H1 (cell line): ENCODE data around the gene RBM47. TPM values are rescaled to one million over a fixed set of nuclear protein-coding genes. Genes with fewer than 3 reads are reported as not detected.

Source experiments
- CTCF ChIA-PET: fragments of 300-600 bp; sonication (Branson Sonifier 250); formaldehyde crosslinking; loops from one replicate; lab custom pipeline; 2021; ENCODE audit not compliant: partially characterized antibody; lab: Charles Lee
- POLR2A ChIA-PET: fragments of 300-600 bp; sonication (Branson Sonifier 250); formaldehyde crosslinking; loops from one replicate; lab custom pipeline; 2021; ENCODE audit warnings: inconsistent platforms; ENCODE audit not compliant: partially characterized antibody; lab: Charles Lee
- DNase-seq, 2 experiments: peaks; one replicate each; pipeline versions ENCODE4 v3.0.0 to v3.0.0-alpha.2; 2010 to 2022; ENCODE audit warnings: low spot score in 2 of 2, low read depth in 1 of 2, mixed read lengths in 1 of 2
- FAIRE-seq: peaks from 2 replicates; lab custom pipeline; 2011; peaks lifted over from hg19 to GRCh38; lab: Jason Lieb, UNC
- H2AFZ ChIP-seq: 2 replicates; pipeline ENCODE4 v1.8.1; 2012; ENCODE audit warnings: low read length, inconsistent platforms
- H2AK5ac ChIP-seq: 2 replicates; pipeline ENCODE4 v1.6.1; 2013; ENCODE audit warnings: low read depth, low read length
- H2BK120ac ChIP-seq: replicated peaks from 2 replicates; pipeline ENCODE3; 2013; ENCODE audit warnings: low read depth, low read length, inconsistent platforms
- H2BK12ac ChIP-seq: 2 replicates; pipeline ENCODE4 v1.6.1; 2013; ENCODE audit warnings: low read depth, low read length
- H2BK15ac ChIP-seq: 2 replicates; pipeline ENCODE4 v1.6.1; 2013; ENCODE audit warnings: low read length
- H2BK20ac ChIP-seq: 2 replicates; pipeline ENCODE4 v1.6.1; 2013; ENCODE audit warnings: low read length
- H2BK5ac ChIP-seq: 2 replicates; pipeline ENCODE4 v1.6.1; 2013; ENCODE audit warnings: low read depth, low read length
- H3K14ac ChIP-seq: 2 replicates; pipeline ENCODE4 v1.6.1; 2013; ENCODE audit warnings: inconsistent platforms; ENCODE audit not compliant: insufficient read length
- H3K18ac ChIP-seq: 2 replicates; pipeline ENCODE4 v1.6.1; 2013; ENCODE audit warnings: low read length; ENCODE audit errors: extremely low read depth
- H3K23ac ChIP-seq: 2 replicates; pipeline ENCODE4 v1.6.1; 2013; ENCODE audit warnings: inconsistent platforms; ENCODE audit not compliant: insufficient read length
- H3K23me2 ChIP-seq: 2 replicates; pipeline ENCODE4 v1.6.1; 2013; ENCODE audit warnings: low read depth, low read length
- H3K27ac ChIP-seq: 2 replicates; pipeline ENCODE4 v1.6.1; 2011; ENCODE audit warnings: low read depth, low read length, inconsistent platforms
- H3K27me3 ChIP-seq, 4 experiments: replicated peaks in 1 of 4; 1 replicate in 1 of 4; 2 replicates in 3 of 4; pipeline versions ENCODE4 v1.6.1 to v1.8.1; 2011 to 2013; ENCODE audit warnings: low read length in 3 of 4, mild to moderate bottlenecking in 3 of 4, inconsistent platforms in 2 of 4, mixed read lengths in 2 of 4, moderate library complexity in 1 of 4; ENCODE audit not compliant: control insufficient read depth in 3 of 4, insufficient read depth in 3 of 4; ENCODE audit errors: extremely low read depth in 1 of 4
- H3K36me3 ChIP-seq, 4 experiments: 2 replicates each; pipeline versions ENCODE4 v1.6.1 to v1.8.1; 2011 to 2013; ENCODE audit warnings: mild to moderate bottlenecking in 4 of 4, low read length in 3 of 4, moderate library complexity in 2 of 4, control low read depth in 1 of 4, inconsistent platforms in 1 of 4; ENCODE audit not compliant: insufficient read depth in 4 of 4, control insufficient read depth in 2 of 4
- H3K4ac ChIP-seq: replicated peaks from 2 replicates; pipeline ENCODE3; 2013; ENCODE audit warnings: low read length, low read depth, mixed read lengths, inconsistent platforms; ENCODE audit not compliant: insufficient read length
- H3K4me1 ChIP-seq, 4 experiments: replicated peaks in 1 of 4; 1 replicate in 1 of 4; 2 replicates in 3 of 4; pipeline versions ENCODE4 v1.6.1 to v1.8.1; 2011 to 2013; ENCODE audit warnings: low read length in 3 of 4, inconsistent platforms in 2 of 4, mixed read lengths in 1 of 4; ENCODE audit not compliant: insufficient read depth in 4 of 4, control insufficient read depth in 3 of 4
- H3K4me2 ChIP-seq, 2 experiments: 2 replicates each; pipeline versions ENCODE4 v1.6.1 to v1.8.1; 2011 to 2013; ENCODE audit warnings: low read depth in 2 of 2, low read length in 2 of 2, control low read depth in 1 of 2, inconsistent platforms in 1 of 2, mild to moderate bottlenecking in 1 of 2; ENCODE audit not compliant: insufficient read depth in 1 of 2
- H3K4me3 ChIP-seq, 4 experiments: fragments of 200-600, 300-600 bp in 1 of 4; sonication (generic), shearing (Covaris generic), sonication (Bioruptor Twin) in 1 of 4; 2 replicates each; pipeline versions ENCODE4 v1.5.1 to v1.8.1; 2011 to 2016; ENCODE audit warnings: low read length in 4 of 4, low read depth in 3 of 4, control low read depth in 2 of 4, inconsistent platforms in 2 of 4, mild to moderate bottlenecking in 2 of 4, mixed read lengths in 1 of 4, moderate library complexity in 1 of 4; ENCODE audit not compliant: insufficient read depth in 2 of 4; ENCODE audit errors: extremely low read depth in 1 of 4
- H3K56ac ChIP-seq: replicated peaks from 2 replicates; pipeline ENCODE3; 2013; ENCODE audit warnings: low read depth, mild to moderate bottlenecking, mixed read lengths, low read length, inconsistent platforms; ENCODE audit not compliant: insufficient read length
- H3K79me1 ChIP-seq: 2 replicates; pipeline ENCODE4 v1.6.1; 2013; ENCODE audit warnings: low read depth, low read length, control low read depth
- H3K79me2 ChIP-seq, 2 experiments: 2 replicates each; pipeline versions ENCODE4 v1.6.1 to v1.8.1; 2012 to 2013; ENCODE audit warnings: low read length in 2 of 2, mild to moderate bottlenecking in 2 of 2, inconsistent platforms in 1 of 2; ENCODE audit not compliant: insufficient read depth in 2 of 2, control insufficient read depth in 1 of 2
- H3K9ac ChIP-seq, 4 experiments: replicated peaks in 1 of 4; 1 replicate in 1 of 4; 2 replicates in 3 of 4; pipeline versions ENCODE4 v1.6.1 to v1.8.1; 2011 to 2013; ENCODE audit warnings: low read depth in 3 of 4, low read length in 3 of 4, control low read depth in 2 of 4, mild to moderate bottlenecking in 2 of 4, moderate library complexity in 2 of 4, inconsistent platforms in 1 of 4; ENCODE audit errors: extremely low read depth in 1 of 4
- H3K9me3 ChIP-seq, 2 experiments: 2 replicates each; pipeline versions ENCODE4 v1.6.1 to v1.8.1; 2012 to 2013; ENCODE audit warnings: mild to moderate bottlenecking in 2 of 2, moderate library complexity in 2 of 2, control low read depth in 1 of 2, inconsistent platforms in 1 of 2, low read depth in 1 of 2, low read length in 1 of 2, mixed read lengths in 1 of 2; ENCODE audit not compliant: insufficient read depth in 2 of 2
- H4K20me1 ChIP-seq, 2 experiments: replicated peaks in 1 of 2; 2 replicates each; pipeline versions ENCODE3 to v1.8.1; 2011 to 2013; ENCODE audit warnings: inconsistent platforms in 2 of 2, low read length in 2 of 2, mild to moderate bottlenecking in 1 of 2; ENCODE audit not compliant: insufficient read depth in 2 of 2, control insufficient read depth in 1 of 2
- H4K5ac ChIP-seq: 2 replicates; pipeline ENCODE4 v1.6.1; 2013; ENCODE audit warnings: low read length, low read depth, mixed read lengths, inconsistent platforms; ENCODE audit not compliant: insufficient read length
- H4K8ac ChIP-seq: 2 replicates; pipeline ENCODE4 v1.8.0; 2013; ENCODE audit warnings: mild to moderate bottlenecking, moderate library complexity, low read length, inconsistent platforms; ENCODE audit not compliant: insufficient read depth; ENCODE audit errors: extremely low read depth
- H4K91ac ChIP-seq: replicated peaks from 2 replicates; pipeline ENCODE3; 2013; ENCODE audit warnings: low read length, mixed read lengths, inconsistent platforms; ENCODE audit not compliant: insufficient read length
- EP300 ChIP-seq, 2 experiments: IDR thresholded peaks; 1 replicate in 1 of 2; 2 replicates in 1 of 2; pipeline ENCODE4 v1.6.1; 2011 to 2012; ENCODE audit warnings: low read depth in 2 of 2, low read length in 2 of 2, mild to moderate bottlenecking in 2 of 2, borderline replicate concordance in 1 of 2, inconsistent platforms in 1 of 2, moderate library complexity in 1 of 2
- WGBS, 2 experiments: shearing (Covaris generic) in 1 of 2; methylation state at CpG; one replicate each; pipeline versions ENCODE4 v1.1.6 to v1.1.7; 2013 to 2015; ENCODE audit warnings: low lambda C conversion rate in 2 of 2, mixed read lengths in 2 of 2, inconsistent platforms in 1 of 2, low coverage in 1 of 2, missing lambda C conversion rate in 1 of 2; ENCODE audit not compliant: insufficient replicate concordance in 2 of 2, insufficient coverage in 1 of 2, insufficient read length in 1 of 2; ENCODE audit errors: extremely low coverage in 1 of 2, missing lambda C conversion rate in 1 of 2; 5-methylcytosine and 5-hydroxymethylcytosine counted together
- long read RNA-seq, 2 experiments: library from RNA in 1 of 2; library from capped mRNA in 1 of 2; stranded (forward); transcript quantifications; one replicate each; pipeline ENCODE4 v2.0.0, GENCODE V29; 2021; ENCODE audit warnings: inconsistent platforms in 1 of 2
- polyA minus RNA-seq, 3 experiments: library from RNA; depleted of rRNA, polyadenylated mRNA; stranded (reverse); fragments of >200 nt; gene quantifications; 1 replicate in 2 of 3; 2 replicates in 1 of 3; pipeline ENCODE4 v1.2.3, GENCODE V29; 2011
- polyA plus RNA-seq, 7 experiments: library from polyadenylated mRNA; depleted of rRNA in 3 of 7; stranded (reverse) in 5 of 7; unstranded in 2 of 7; fragments of >200 nt in 5 of 7; fragments of 200-250 nt in 2 of 7; gene quantifications; 1 replicate in 5 of 7; 2 replicates in 1 of 7; 4 replicates in 1 of 7; pipeline versions ENCODE4 v1.2.1 to v1.2.3, GENCODE V29; 2011 to 2013; ENCODE audit warnings: missing spikeins in 2 of 7, mixed read lengths in 2 of 7
- total RNA-seq: library from RNA; stranded (reverse); fragmentation: NEBNext Ultra II Directional; extraction: Animal tissue kit (Norgen Biotek cat#: 25700); gene quantifications from 2 replicates; pipeline ENCODE4 v1.2.1, GENCODE V29; 2021

Gene RBM47
- total RNA-seq (73.1 and 78.9 TPM in 2 replicates), polyA plus RNA-seq (2011; rRNA removed) (42.8 and 67.6 TPM in 2 replicates), polyA minus RNA-seq (2011; rRNA and poly(A)+ RNA removed) (41.2 and 61.3 TPM in 2 replicates)
- polyA plus RNA-seq (2011; cell fraction: cytosol; rRNA removed): 66.0 TPM
- polyA plus RNA-seq (2011; cell fraction: nucleus; rRNA removed): 101 TPM
- 31.2 to 39.0 TPM (median 33.4 TPM) in 4 replicates for polyA plus RNA-seq (2012, experiment 1 of 2)
- 15.2 TPM for polyA plus RNA-seq (2012, experiment 2 of 2)
- polyA plus RNA-seq (2013, experiment 1 of 2): 49.4 TPM
- polyA plus RNA-seq (2013, experiment 2 of 2): 50.7 TPM
- polyA minus RNA-seq (2011; cell fraction: cytosol; rRNA and poly(A)+ RNA removed): 53.3 TPM
- 66.1 TPM for polyA minus RNA-seq (2011; cell fraction: nucleus; rRNA and poly(A)+ RNA removed)
- long read RNA-seq, experiment 1, full-length matches to known transcripts: 3 of 61 reads
- long read RNA-seq, experiment 1, partial matches to known transcripts: 16 of 61 reads
- long read RNA-seq, experiment 1, other reads (novel, unspliced or antisense): 42 of 61 reads
- long read RNA-seq, experiment 2, partial matches to known transcripts: 0 of 2 reads
- long read RNA-seq, experiment 2, other reads (novel, unspliced or antisense): 2 of 2 reads

DNA sequence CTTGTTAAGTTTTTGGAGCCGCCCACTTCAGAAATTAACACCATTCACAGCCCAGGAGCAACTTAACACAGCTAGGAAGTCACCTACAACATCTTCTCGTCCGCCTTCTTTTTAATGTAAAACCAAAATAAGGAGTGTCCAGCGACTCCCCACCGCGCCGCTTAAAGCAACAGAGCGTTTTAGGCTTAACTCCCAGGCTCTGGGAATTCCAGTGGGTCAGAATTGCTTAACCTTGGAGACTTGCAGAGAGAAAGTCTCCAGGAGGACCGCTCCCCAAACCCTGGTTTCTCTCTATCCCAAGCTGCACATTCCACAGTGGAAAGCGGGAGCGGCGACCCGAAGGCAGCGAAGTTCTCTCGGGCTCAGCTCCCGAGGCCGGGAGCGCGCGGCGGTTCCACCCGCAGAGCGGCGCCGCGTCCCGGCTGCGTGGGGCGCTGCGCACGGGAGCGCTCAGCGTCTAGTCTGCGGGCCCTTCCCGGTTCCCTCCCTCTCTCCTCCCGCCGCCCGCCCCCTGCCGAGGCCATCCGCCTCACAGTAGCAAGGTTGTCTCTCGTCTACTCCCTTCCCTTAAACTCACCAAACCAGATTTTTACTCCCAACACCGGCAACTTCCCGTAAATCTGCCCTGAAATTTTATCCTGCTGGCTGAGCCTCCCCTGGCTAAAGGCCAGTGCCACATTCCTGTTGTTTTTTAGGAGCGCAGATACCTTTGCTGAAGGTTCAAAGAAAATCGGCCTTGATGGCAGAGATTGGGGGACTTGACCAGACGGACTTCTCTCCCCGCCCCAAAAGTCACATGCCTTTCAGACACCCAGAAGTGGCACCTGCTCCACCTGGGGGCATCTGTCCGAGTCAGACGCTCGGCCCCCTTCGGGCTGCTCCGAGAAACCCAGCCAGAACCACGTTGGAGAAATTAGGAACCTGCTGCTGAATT lies at the start of gene RBM47:
RBM47 (minus strand) TSS at position 464 of the 934 bp plus-strand sequence. CDS start 190,971 bp downstream, outside the sequence.
- no peak within 1 kb of the TSS; the same call in 1 of the 2 replicates for H2AK5ac ChIP-seq
- peak within 1 kb of the TSS; percentile 66 to 79 (median 75) for H3K4me3 ChIP-seq
- H2BK5ac ChIP-seq: peak within 1 kb of the TSS; percentile 96
- H3K4me2 ChIP-seq: peak within 1 kb of the TSS; percentile 82 to 99
- peaks cover 12% of the 10 kb centered on the region for H3K23me2 ChIP-seq
- H3K79me2 ChIP-seq: peaks cover 8 to 37% of the 10 kb centered on the region in 2 experiments
- H3K56ac ChIP-seq: peak within 1 kb of the TSS; percentile 88
- peak within 1 kb of the TSS; percentile 85 for H4K8ac ChIP-seq
- H4K20me1 ChIP-seq: no peaks in the 10 kb centered on the region
- H3K79me1 ChIP-seq: peaks cover 6% of the 10 kb centered on the region
- peak within 1 kb of the TSS; percentile 82 for H3K4ac ChIP-seq
- H3K9me3 ChIP-seq: no peaks in the 10 kb centered on the region
- H3K27me3 ChIP-seq: no peaks in the 10 kb centered on the region
- H2BK15ac ChIP-seq: peak within 1 kb of the TSS; percentile 48; the same call in 1 of the 2 replicates
- no peaks in the 10 kb centered on the region for H3K36me3 ChIP-seq
- WGBS, 2 experiments: 3% methylated on average over 35 of the region's 53 CpGs; no CpG with 5 or more reads in 1 of the 2 experiments
- CTCF ChIA-PET: no interaction called here
- POLR2A ChIA-PET: interaction anchor here (0.6 to 2.2 kb wide), 16 partner anchors 10 to 572 kb away, joined by 3 to 13 read pairs (median 4); partner anchors contain the start of gene NSUN7
- peak within 1 kb of the TSS; percentile 77 for H4K5ac ChIP-seq
- H3K4me1 ChIP-seq: peaks cover 10 to 22% (median 20%) of the 10 kb centered on the region in 4 experiments; a peak in 6 of 7 replicates
- H2AFZ ChIP-seq: no peak within 1 kb of the TSS
- H3K23ac ChIP-seq: no peak within 1 kb of the TSS
- peak within 1 kb of the TSS; percentile 7 for H2BK120ac ChIP-seq
- H3K9ac ChIP-seq: peak within 1 kb of the TSS; percentile 61 to 81 (median 64)
- H3K18ac ChIP-seq: peak within 1 kb of the TSS; percentile 73
- H3K27ac ChIP-seq: peak within 1 kb of the TSS; percentile 91
- peak within 1 kb of the TSS; percentile 91 for H4K91ac ChIP-seq
- peak within 1 kb of the TSS; percentile 64 for H2BK12ac ChIP-seq
- peak; percentile 89 for FAIRE-seq
- peak within 1 kb of the TSS; percentile 63 for H2BK20ac ChIP-seq
- H3K14ac ChIP-seq: no peak within 1 kb of the TSS
- peak; percentile 79 to 88 for DNase-seq
- TF ChIP-seq EP300 (IDR thresholded peaks at IDR 0.05; ENCODE audit: borderline replicate concordance in 1 of 2, low read depth in 2 of 2, low read length in 2 of 2): no peak
